H9 (cell line): Measurements from ENCODE around the gene NDC80. TPM values are rescaled to one million over a fixed set of nuclear protein-coding genes. Genes with fewer than 3 reads are reported as not detected.

Experiments
- DNase-seq: peaks from one replicate; pipeline ENCODE4 v3.0.0-alpha.2; 2017
- H2AFZ ChIP-seq: one replicate; pipeline ENCODE4 v1.6.1; 2013; ENCODE audit warnings: mild to moderate bottlenecking, low read length, control low read depth, moderate library complexity
- H2AK5ac ChIP-seq: 2 replicates; pipeline ENCODE4 v1.6.1; 2013; ENCODE audit warnings: low read length, control low read depth, mixed read lengths; ENCODE audit not compliant: insufficient read length
- H2BK120ac ChIP-seq: one replicate; pipeline ENCODE4 v1.6.1; 2013; ENCODE audit warnings: low read depth, mild to moderate bottlenecking, low read length, control low read depth, inconsistent platforms; ENCODE audit not compliant: poor library complexity, severe bottlenecking
- H2BK12ac ChIP-seq: 2 replicates; pipeline ENCODE4 v1.6.1; 2013; ENCODE audit warnings: low read length, control low read depth, mixed read lengths, low read depth; ENCODE audit not compliant: insufficient read length
- H2BK15ac ChIP-seq: 2 replicates; pipeline ENCODE4 v1.6.1; 2013; ENCODE audit warnings: low read depth, low read length, control low read depth
- H2BK20ac ChIP-seq: one replicate; pipeline ENCODE4 v1.6.1; 2013; ENCODE audit warnings: low read depth, mild to moderate bottlenecking, low read length, control low read depth, inconsistent platforms; ENCODE audit not compliant: poor library complexity, severe bottlenecking
- H2BK5ac ChIP-seq: 2 replicates; pipeline ENCODE4 v1.6.1; 2013; ENCODE audit warnings: low read length, control low read depth, mixed read lengths; ENCODE audit not compliant: insufficient read length
- H3K14ac ChIP-seq: 2 replicates; pipeline ENCODE4 v1.6.1; 2013; ENCODE audit warnings: low read length, control low read depth; ENCODE audit not compliant: insufficient read depth
- H3K18ac ChIP-seq: 2 replicates; pipeline ENCODE4 v1.6.1; 2013; ENCODE audit warnings: low read depth, mild to moderate bottlenecking, mixed read lengths, low read length, control low read depth; ENCODE audit not compliant: insufficient read length
- H3K23ac ChIP-seq: 2 replicates; pipeline ENCODE4 v1.6.1; 2013; ENCODE audit warnings: low read length, control low read depth, mixed read lengths, low read depth; ENCODE audit not compliant: insufficient read length
- H3K23me2 ChIP-seq: 2 replicates; pipeline ENCODE4 v1.6.1; 2013; ENCODE audit warnings: low read depth, mild to moderate bottlenecking, mixed read lengths, low read length, control low read depth; ENCODE audit not compliant: insufficient read length, poor library complexity, severe bottlenecking
- H3K27ac ChIP-seq: 2 replicates; pipeline ENCODE4 v1.5.1; 2013; ENCODE audit warnings: low read length, control low read depth, mixed read lengths, low read depth; ENCODE audit not compliant: insufficient read length
- H3K27me3 ChIP-seq: 2 replicates; pipeline ENCODE4 v1.6.1; 2013; ENCODE audit warnings: low read length, control low read depth, inconsistent platforms; ENCODE audit not compliant: insufficient read depth
- H3K4ac ChIP-seq: 2 replicates; pipeline ENCODE4 v1.6.1; 2013; ENCODE audit warnings: low read depth, mild to moderate bottlenecking, control low read depth, inconsistent platforms, low read length, moderate library complexity
- H3K4me1 ChIP-seq: 2 replicates; pipeline ENCODE4 v1.6.1; 2013; ENCODE audit warnings: low read length, control low read depth, inconsistent platforms; ENCODE audit not compliant: insufficient read depth
- H3K4me2 ChIP-seq: 2 replicates; pipeline ENCODE4 v1.6.1; 2013; ENCODE audit warnings: low read length, control low read depth, mixed read lengths; ENCODE audit not compliant: insufficient read length, insufficient read depth
- H3K56ac ChIP-seq: 2 replicates; pipeline ENCODE4 v1.6.1; 2013; ENCODE audit warnings: low read depth, mild to moderate bottlenecking, mixed read lengths, low read length, control low read depth; ENCODE audit not compliant: insufficient read length
- H3K79me1 ChIP-seq: 2 replicates; pipeline ENCODE4 v1.6.1; 2013; ENCODE audit warnings: low read depth, mild to moderate bottlenecking, moderate library complexity, low read length, control low read depth, inconsistent platforms; ENCODE audit not compliant: insufficient read depth, poor library complexity, severe bottlenecking
- H3K79me2 ChIP-seq: 2 replicates; pipeline ENCODE4 v1.6.1; 2013; ENCODE audit warnings: low read length, control low read depth, inconsistent platforms; ENCODE audit not compliant: insufficient read depth
- H3K9ac ChIP-seq: 2 replicates; pipeline ENCODE4 v1.6.1; 2013; ENCODE audit warnings: low read length, control low read depth, mixed read lengths; ENCODE audit not compliant: insufficient read length; ENCODE audit errors: extremely low read depth
- H3K9me3 ChIP-seq: one replicate; pipeline ENCODE4 v1.6.1; 2013; ENCODE audit warnings: low read depth, low read length, inconsistent platforms; ENCODE audit not compliant: control insufficient read depth
- H3T11ph ChIP-seq: one replicate; pipeline ENCODE4 v1.6.1; 2013; ENCODE audit warnings: mild to moderate bottlenecking, low read length, control low read depth, inconsistent platforms
- H4K20me1 ChIP-seq: one replicate; pipeline ENCODE4 v1.6.1; 2013; ENCODE audit not compliant: control insufficient read depth, insufficient read length, insufficient read depth
- H4K5ac ChIP-seq: 2 replicates; pipeline ENCODE4 v1.6.1; 2013; ENCODE audit warnings: low read depth, mild to moderate bottlenecking, mixed read lengths, low read length, control low read depth; ENCODE audit not compliant: insufficient read length
- H4K8ac ChIP-seq: replicated peaks from 2 replicates; pipeline ENCODE4 v1.6.1; 2013; ENCODE audit warnings: low read length, control low read depth, mixed read lengths, low read depth; ENCODE audit not compliant: insufficient read length
- H4K91ac ChIP-seq: 2 replicates; pipeline ENCODE4 v1.6.1; 2013; ENCODE audit warnings: low read depth, mild to moderate bottlenecking, moderate library complexity, mixed read lengths, low read length, control low read depth; ENCODE audit not compliant: insufficient read length
- H3K27ac Mint-ChIP-seq, 3 experiments: 2 replicates in 2 of 3; 3 replicates in 1 of 3; pipeline ENCODE4 v1.8.0; 2020 to 2021; ENCODE audit warnings: mixed read lengths in 3 of 3, mild to moderate bottlenecking in 1 of 3, moderate library complexity in 1 of 3
- H3K27me3 Mint-ChIP-seq: 2 replicates; pipeline ENCODE4 v1.8.0; 2021; ENCODE audit warnings: low read depth, mild to moderate bottlenecking, moderate library complexity, mixed read lengths
- H3K36me3 Mint-ChIP-seq, 3 experiments: 2 replicates in 2 of 3; 3 replicates in 1 of 3; pipeline ENCODE4 v1.8.0; 2020 to 2021; ENCODE audit warnings: low read depth in 3 of 3, mixed read lengths in 3 of 3; ENCODE audit not compliant: insufficient read depth in 1 of 3
- H3K4me1 Mint-ChIP-seq, 2 experiments: 2 replicates each; pipeline ENCODE4 v1.8.0; 2020; ENCODE audit warnings: mixed read lengths in 2 of 2
- H3K4me3 Mint-ChIP-seq, 2 experiments: 2 replicates in 1 of 2; 3 replicates in 1 of 2; pipeline ENCODE4 v1.8.0; 2020 to 2021; ENCODE audit warnings: mild to moderate bottlenecking in 2 of 2, mixed read lengths in 2 of 2, moderate library complexity in 1 of 2
- H3K9me3 Mint-ChIP-seq, 2 experiments: 2 replicates in 1 of 2; 3 replicates in 1 of 2; pipeline ENCODE4 v1.8.0; 2020; ENCODE audit warnings: mild to moderate bottlenecking in 2 of 2, mixed read lengths in 2 of 2, moderate library complexity in 1 of 2
- WGBS: extraction: QIAGEN DNeasy Blood & Tissue Kit; methylation state at CpG from one replicate; pipeline ENCODE4 v1.1.7; 2013; ENCODE audit warnings: missing lambda C conversion rate, low lambda C conversion rate, mixed read lengths; ENCODE audit not compliant: insufficient read length; ENCODE audit errors: extremely low coverage; 5-methylcytosine and 5-hydroxymethylcytosine counted together
- total RNA-seq: library from RNA; stranded (reverse); gene quantifications from 2 replicates; pipeline ENCODE4 v1.2.1, GENCODE V29; 2021
- TF ChIP-seq, protein P1 (sequence below): fragments of 200-600 bp; sonication (generic); conservative IDR thresholded peaks from 3 replicates; pipeline ENCODE4 v1.8.0; 2021; ENCODE audit warnings: antibody characterized with exemption, mild to moderate bottlenecking

The NDC80 gene
- total RNA-seq, 1 experiment from 2014 or later = 39.5 TPM

GRCh38 chr18:2538236-2538635, 33.1 kb upstream of the NDC80 start:
- no peaks in the 10 kb centered on the region for H3K79me1 ChIP-seq

More at GRCh38 chr18:2538236-2538635, 33.1 kb upstream of the NDC80 start:
- peaks cover 0 to 13% (median 8%) of the 10 kb centered on the region in 3 experiments; a peak in 5 of 7 replicates for H3K36me3 Mint-ChIP-seq
- H3K18ac ChIP-seq = no peak overlapping the region
- no peak for DNase-seq
- no peak overlapping the region for H3K4me3 Mint-ChIP-seq
- H3K27me3 ChIP-seq = no peaks in the 10 kb centered on the region
- no peaks in the 10 kb centered on the region for H3K27me3 Mint-ChIP-seq
- H3K27ac Mint-ChIP-seq = no peak overlapping the region; a peak in 1 of 7 replicates
- no CpG with 5 or more reads among the region's 1 CpG for WGBS
- H4K5ac ChIP-seq = no peak overlapping the region
- no peak overlapping the region for H4K91ac ChIP-seq
- H2AK5ac ChIP-seq = no peak overlapping the region
- no peak overlapping the region for H2AFZ ChIP-seq
- H3K14ac ChIP-seq = no peak overlapping the region
- no peak overlapping the region for H2BK12ac ChIP-seq
- no peak overlapping the region for H2BK15ac ChIP-seq
- H4K8ac ChIP-seq = no peak overlapping the region
- H3T11ph ChIP-seq = no peak overlapping the region
- H3K23me2 ChIP-seq = no peaks in the 10 kb centered on the region
- no peak overlapping the region for H3K27ac ChIP-seq
- H3K4me2 ChIP-seq = no peak overlapping the region
- H3K56ac ChIP-seq = no peak overlapping the region
- H4K20me1 ChIP-seq = no peaks in the 10 kb centered on the region
- no peak overlapping the region for H2BK20ac ChIP-seq
- TF ChIP-seq, protein P1, sequence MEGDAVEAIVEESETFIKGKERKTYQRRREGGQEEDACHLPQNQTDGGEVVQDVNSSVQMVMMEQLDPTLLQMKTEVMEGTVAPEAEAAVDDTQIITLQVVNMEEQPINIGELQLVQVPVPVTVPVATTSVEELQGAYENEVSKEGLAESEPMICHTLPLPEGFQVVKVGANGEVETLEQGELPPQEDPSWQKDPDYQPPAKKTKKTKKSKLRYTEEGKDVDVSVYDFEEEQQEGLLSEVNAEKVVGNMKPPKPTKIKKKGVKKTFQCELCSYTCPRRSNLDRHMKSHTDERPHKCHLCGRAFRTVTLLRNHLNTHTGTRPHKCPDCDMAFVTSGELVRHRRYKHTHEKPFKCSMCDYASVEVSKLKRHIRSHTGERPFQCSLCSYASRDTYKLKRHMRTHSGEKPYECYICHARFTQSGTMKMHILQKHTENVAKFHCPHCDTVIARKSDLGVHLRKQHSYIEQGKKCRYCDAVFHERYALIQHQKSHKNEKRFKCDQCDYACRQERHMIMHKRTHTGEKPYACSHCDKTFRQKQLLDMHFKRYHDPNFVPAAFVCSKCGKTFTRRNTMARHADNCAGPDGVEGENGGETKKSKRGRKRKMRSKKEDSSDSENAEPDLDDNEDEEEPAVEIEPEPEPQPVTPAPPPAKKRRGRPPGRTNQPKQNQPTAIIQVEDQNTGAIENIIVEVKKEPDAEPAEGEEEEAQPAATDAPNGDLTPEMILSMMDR = no peak
- H3K79me2 ChIP-seq = no peaks in the 10 kb centered on the region
- no peaks in the 10 kb centered on the region; the same call in 1 of the 2 replicates for H3K4me1 ChIP-seq
- no peak overlapping the region for H3K9ac ChIP-seq
- H3K9me3 ChIP-seq = no peaks in the 10 kb centered on the region
- no peak overlapping the region for H2BK5ac ChIP-seq
- H3K23ac ChIP-seq = no peak overlapping the region
- no peaks in the 10 kb centered on the region for H3K9me3 Mint-ChIP-seq
- H3K4me1 Mint-ChIP-seq = peaks cover 4 to 5% of the 10 kb centered on the region in 2 experiments
- no peak overlapping the region for H3K4ac ChIP-seq
- H2BK120ac ChIP-seq = no peak overlapping the region
